HG03280 (cell line): ENCODE measurements around the gene TMX2.
"Not testable (repeated sequence)": the region's sequence is repeated elsewhere in the genome, so short reads cannot be mapped to it uniquely, and the experiment has no call there.

Experiments used
- ATAC-seq: cut with Tn5 transposase; IDR thresholded peaks from one replicate; pipeline ENCODE4 v1.9.1; 2021; ENCODE audit warnings: mild to moderate bottlenecking, moderate library complexity; ENCODE audit not compliant: unreplicated experiment

TMX2 gene

DNA sequence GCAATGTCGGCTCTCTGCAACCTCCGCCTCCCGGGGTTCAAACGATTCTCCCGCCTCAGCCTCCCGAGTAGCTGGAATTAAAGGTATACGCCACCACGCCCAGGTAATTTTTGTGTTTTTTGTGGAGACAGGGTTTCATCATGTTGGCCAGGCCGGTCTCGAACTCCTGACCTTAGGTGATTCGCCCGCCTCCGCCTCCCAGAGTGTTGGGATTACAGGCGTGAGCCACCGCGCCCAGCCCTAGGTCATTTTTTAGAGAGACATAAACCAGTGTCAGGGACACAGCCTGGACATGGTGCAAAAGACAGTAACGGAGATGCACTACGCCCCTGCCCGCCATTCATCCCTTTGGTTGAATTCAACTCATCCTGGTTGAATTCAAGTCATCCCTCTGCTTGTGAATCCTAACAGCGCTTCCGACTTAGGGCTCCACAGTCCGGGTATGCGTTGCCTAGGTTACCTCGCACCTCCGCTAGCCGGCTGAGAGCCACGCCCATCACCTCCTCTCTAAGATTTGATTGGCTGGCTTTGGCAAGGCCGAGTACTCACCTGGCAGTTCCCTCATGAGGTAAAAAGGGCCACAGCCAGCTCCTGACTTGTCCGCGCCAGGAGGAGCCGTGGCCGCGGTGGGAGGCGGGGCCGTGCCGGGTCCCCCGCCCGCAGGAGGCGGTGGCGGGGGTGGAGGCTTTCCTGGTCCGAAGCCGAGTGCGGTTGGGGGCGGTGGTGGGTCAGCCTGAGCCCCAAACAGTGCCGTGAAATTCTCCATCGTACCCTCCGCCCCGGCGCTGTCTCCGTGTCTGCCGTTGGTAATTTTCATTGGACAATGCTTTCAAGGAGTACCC is 758 bp upstream of the TMX2 start, which contains the start of gene MED19:
TSS of gene MED19 (minus strand) at position 802 of the 842 bp plus-strand sequence. CDS start at position 766, 36 bp downstream.
- peak; percentile 40 for ATAC-seq

DNA sequence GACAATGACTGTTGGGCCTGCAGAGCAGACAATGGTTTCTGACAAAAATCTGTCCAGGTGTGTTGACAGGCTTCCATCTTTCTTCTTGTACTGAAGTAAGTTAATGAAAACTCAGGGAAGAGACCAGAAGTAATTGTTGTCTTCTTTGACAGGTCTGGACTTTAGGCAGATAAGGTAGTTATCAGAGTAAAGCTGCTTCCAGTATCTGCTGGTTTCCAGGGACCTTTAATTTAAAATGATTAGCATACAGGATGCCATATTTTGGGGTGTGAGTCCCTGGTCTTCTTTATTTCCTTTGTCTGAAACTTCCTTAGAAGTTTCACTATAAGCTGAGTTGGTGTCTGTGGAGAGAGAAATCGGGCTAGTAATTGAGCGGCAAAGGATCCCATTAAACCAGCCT is 1.4 kb downstream of the TMX2 start:
- ATAC-seq = no peak

DNA sequence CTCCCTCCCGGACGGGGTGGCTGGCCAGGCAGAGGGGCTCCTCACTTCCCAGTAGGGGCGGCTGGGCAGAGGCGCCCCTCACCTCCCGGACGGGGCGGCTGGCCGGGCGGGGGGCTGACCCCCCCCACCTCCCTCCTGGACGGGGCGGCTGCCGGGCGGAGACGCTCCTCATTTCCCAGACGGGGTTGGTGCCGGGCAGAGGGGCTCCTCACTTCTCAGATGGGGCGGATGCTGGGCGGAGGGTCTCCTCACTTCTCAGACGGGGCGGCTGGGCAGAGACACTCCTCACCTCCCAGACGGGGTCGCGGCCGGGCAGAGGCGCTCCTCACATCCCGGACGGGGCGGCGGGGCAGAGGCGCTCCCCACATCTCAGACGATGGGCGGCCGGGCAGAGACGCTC is 4.3 kb downstream of the TMX2 start:
- not testable (repeated sequence) for ATAC-seq

DNA sequence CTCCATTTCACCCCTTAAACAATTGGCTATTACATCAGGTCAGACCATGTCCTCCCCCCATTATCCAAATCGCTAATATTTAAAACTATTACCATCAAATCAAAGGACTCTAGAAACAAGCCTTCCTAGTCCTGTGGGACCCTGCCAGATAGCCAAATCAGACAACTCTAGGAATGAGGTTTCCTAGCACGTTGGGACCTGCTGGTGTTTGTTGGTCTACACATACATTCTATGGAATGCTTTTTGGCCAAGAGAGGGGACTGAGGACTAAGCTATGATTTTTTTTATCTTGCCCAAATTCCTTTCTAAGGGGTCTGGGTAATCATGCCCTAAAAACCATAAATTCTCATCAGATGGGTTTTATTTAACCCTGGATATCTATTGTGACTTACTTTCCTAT is 14.8 kb downstream of the TMX2 start:
- ATAC-seq = no peak

DNA sequence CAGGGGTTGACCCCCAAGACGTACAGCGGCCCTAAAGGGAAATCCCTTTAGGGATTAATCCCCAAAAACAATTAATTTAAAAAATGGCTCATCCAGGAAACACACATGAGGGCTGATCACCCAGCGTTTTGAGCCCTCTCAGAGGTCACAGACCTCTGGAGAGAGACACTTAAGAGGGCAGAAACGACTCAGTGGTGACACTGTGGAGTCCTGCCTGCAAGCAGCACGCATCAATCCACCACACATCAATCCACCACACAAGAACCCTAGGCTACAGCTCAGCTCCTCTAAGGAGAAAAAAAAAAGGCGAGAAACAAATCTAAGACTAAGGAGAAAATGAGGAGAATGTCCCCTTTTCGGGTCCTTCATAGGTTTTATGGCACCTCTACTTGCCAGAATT is 16.4 kb downstream of the TMX2 start:
- no peak for ATAC-seq

DNA sequence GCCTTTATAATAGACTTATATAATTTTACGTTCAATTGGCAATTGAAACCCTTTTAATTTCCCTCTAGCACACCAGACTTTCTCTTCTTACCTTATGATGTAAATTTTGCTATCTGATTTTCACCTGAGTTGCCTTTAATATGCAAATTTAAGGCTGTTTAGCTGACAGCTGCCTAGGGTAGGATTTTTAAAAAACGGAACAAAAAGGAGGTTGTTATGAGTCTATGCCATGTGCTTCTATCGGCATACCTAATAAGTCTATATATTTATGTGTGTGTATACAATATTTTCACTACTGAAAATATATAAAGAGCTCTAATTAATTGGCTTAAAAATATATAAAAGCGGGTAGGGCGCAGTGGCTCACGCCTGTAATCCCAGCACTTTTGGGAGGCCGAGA is 17.1 kb downstream of the TMX2 start:
- ATAC-seq = no peak

DNA sequence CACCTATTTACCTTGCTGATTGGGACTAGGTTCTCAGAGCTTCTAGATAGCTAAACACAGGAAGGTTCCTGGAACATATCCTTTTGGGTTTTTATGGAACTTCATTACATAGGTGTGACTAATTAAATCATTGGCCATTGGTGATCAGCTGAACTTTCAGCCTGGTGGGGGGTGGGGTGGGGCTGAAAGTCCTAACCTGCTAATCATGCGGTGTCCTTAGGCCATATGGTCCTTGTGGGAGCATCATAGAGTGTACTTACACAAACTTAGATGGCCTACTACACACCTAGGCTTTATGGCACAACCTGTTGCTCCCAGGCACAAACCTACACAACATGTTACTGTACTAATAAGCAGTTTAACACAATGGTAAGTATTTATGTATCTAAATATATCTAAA is 20.3 kb downstream of the TMX2 start:
- no peak for ATAC-seq

DNA sequence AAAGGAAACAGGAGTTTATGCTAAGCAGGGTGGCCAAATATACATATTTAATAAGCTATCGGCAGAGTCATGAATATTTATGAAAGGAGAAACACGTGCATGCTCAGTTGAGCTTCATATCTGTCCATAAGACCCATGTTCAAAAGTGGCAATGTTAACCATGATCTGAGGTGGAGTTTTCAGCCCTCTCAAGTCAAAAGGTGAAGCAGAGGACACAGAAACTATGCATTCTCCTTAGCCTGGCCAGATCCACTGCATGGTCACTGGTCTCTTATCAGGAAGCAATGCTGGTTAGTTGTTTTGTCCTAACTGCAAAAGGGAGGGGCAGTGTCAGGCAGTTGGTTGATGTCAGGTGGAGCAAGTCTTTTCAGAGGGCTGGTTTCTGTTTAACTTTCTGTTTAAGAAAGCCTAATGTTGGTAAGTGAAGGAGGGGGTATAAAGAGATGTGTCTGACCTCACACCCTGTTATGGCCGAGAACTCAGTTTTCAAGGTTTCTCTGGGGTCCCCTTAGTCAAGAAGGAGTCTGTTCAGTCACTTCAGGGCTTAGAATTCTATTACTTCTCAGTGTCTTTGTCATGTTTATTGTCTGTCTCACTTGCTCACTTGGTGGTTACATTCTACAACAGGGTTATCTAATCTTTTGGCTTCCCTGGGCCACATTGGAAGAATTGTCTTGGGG is 23.4 kb downstream of the TMX2 start:
- peak; percentile 58 for ATAC-seq

DNA sequence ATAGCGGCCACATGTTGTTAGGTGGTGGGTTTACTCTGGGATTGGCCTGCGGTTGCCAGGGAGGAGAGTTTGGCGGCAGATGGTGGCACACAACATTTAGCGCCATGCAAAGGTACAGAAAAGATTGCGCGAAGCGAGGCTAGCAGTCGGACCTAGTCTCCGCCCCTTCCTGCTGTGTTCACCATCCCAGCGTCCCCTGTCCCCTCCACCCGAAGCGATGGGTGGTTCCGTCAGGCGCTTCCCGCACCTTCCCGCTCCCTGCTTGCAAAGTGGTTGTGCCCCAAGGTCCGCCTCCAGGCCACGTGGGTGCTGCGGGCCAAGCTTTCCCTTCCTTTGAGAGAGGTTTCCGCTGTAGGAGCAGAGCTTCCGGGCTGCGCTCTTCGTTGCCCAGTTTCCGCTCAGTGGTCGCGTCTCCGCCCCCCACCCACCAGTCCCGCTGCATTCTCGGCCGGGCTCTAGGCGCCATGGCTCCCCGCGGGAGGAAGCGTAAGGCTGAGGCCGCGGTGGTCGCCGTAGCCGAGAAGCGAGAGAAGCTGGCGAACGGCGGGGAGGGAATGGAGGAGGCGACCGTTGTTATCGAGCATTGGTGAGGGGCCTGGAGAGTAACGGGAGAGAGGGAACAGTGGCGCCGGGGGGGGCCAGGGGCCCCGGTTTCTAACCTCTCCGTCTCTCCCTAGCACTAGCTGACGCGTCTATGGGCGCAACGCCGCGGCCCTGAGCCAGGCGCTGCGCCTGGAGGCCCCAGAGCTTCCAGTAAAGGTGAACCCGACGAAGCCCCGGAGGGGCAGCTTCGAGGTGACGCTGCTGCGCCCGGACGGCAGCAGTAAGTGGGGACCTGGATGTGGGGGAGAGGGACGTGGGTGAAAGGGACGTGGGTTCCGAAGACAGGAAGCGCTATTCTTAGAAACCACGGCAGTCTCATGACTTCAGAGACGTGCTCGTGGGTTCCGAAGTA is 29.0 kb downstream of the TMX2 start, which contains the start of gene SELENOH:
TSS of gene SELENOH (plus strand) at position 360 of the 955 bp plus-strand sequence. CDS start at position 465, 105 bp downstream.
- peak; percentile 92 for ATAC-seq

DNA sequence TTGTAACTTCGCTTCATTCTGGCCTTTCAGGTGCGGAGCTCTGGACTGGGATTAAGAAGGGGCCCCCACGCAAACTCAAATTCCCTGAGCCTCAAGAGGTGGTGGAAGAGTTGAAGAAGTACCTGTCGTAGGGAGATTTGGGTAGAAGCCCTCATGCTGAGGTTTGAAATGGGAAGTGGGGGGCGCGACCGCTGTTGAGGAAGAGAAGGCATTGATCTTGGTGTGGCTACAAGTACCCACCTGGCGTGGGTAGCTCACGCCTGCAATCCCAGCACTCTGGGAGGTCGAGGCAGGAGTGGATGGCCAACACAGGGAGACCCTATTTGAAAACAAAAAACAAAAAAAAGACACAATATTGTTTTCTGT is 29.7 kb downstream of the TMX2 start:
- no peak for ATAC-seq

DNA sequence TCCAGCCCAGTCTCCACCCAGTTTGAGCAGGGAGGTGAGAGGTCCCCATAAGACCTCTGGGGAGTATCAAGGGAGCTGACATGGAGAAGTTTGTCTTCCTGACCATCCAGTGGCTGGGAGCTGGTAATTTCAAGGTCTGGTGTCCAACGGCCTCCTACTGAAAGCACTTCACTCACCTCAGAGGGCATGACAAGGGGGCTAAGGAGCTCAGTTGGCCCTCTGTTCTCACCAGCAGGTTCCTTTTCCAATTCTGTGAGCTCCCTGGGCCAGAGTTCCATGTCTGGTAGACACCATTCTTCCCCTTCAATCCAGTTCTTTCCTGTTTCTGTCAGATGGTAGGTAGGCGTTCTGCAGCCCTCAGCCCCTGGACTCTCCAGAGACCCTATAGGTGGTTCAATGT is 32.0 kb downstream of the TMX2 start:
- ATAC-seq = no peak

DNA sequence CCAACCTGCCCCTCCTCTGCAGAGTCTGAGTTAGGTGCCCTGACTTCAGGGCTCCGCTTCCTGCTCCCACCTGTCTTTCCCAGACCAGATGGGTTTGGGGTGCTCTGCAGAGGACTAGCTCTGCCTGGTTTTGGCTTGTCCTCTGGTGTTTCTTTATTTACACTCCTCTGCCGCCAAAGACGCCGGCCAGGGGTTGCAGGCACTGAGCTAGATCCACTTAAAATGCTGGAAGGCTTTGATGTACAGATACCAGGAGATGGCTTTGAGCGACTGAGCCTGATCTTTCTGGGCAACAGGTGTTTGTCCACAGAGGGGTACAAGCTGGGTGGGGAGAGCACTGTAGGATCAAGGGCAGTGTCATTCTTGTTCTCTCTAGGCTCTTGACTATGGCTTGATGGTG is 32.8 kb downstream of the TMX2 start:
- no peak for ATAC-seq

DNA sequence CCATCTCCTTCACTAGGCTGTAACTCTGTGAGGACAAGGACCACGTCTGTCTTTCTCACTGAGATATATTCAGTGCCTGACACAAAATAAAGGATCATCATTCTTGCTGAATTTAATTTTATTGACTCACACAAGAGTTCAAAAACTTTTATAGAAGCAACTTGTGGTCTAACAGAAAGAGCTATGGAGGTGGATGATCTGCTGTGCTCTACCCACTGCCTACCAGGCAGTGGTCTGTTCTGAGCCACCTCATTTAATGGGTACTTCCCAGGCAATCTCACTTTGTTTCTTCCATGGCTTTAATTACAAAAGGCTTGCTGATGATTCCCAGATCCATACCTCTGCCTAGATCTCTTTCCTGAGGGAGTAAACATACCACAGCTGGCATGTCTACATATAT is 34.5 kb downstream of the TMX2 start:
- no peak for ATAC-seq

DNA sequence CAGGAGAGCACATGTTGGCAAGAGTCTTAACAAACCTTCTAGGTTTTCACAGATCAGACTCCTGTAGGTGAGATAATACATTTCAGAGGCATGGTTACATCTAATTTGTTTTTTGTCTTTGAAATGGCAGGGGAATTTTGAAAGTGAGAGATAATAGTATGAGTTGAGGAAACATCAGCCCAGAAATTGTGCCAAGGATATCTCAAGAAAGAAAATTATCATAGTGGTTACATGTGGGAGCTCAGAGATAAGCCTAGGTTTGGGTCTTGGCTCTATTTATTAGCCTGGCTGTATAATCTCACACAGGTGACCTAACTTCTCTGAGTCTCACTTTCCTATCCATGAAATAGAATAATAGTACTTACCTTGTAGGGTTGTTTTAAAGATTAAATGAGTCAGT is 38.8 kb downstream of the TMX2 start:
- no peak for ATAC-seq

DNA sequence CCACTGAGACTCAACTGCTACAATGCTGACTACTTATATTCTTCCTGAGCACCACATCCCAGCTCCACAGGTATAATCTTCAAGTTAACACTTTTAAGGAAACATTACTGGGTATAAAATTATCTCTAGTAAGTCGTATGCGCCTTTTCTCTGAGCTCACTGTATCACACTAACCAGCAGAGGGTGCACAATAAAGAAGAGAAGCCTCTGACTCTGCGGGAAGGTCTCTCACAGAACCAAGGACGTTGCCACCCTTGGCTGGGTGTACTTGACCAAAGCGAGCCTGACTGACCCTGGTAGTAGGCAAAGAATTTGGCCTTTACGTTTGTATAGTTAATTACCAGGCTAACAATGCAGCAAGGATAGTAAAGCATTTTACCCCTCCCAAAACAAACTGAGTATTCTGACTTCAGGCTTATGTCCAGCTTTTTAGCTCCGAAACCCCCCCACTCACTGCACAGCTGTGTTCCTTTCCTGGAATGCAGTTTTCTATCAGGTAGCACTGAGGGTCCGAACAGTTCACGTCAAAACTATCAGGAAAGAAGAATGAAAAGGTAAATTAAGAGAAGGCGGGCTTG is 39.4 kb downstream of the TMX2 start, which contains the start of gene BTBD18:
TSS of gene BTBD18 (minus strand) at position 144 of the 578 bp plus-strand sequence. CDS start 631 bp downstream, outside the sequence.
- no peak for ATAC-seq

DNA sequence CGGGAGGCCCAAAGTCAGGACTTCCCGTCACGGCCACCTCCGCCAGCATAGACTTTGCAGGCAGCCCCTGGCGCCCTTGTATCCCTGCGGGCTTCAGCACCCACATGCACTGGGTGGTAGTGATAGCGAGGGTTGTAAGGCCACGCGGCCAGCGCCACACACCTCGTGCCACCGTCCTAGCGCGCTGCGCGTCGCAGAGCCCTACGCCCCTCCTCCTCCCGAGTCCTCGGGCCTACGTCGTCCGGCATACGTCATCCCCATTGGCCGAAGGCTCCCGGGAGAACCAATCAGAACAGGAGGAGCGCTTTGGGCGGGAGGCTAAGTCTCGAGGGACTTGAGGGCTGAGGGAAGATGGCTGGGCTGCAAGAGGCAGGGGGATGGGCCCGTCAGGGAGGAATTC is 40.6 kb downstream of the TMX2 start:
- no peak for ATAC-seq

DNA sequence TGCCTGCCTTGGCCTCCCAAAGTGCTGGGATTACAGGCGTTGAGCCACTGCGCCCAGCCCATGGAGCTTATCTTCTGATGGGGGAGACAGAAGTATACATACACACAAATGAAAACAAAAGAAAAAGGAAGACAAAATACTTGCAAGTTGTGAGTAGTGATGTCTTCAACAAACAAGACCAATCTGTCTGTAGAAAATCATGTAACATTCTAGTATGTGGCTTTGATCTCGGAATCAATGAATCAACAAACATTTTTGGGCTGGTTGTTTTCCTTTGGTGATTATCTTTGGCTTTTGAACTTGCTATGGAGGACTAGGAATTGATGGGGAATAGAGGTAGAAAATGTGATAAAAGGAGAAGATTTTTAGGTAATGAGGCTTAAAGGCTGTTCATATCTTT is 45.8 kb downstream of the TMX2 start:
- ATAC-seq = no peak

DNA sequence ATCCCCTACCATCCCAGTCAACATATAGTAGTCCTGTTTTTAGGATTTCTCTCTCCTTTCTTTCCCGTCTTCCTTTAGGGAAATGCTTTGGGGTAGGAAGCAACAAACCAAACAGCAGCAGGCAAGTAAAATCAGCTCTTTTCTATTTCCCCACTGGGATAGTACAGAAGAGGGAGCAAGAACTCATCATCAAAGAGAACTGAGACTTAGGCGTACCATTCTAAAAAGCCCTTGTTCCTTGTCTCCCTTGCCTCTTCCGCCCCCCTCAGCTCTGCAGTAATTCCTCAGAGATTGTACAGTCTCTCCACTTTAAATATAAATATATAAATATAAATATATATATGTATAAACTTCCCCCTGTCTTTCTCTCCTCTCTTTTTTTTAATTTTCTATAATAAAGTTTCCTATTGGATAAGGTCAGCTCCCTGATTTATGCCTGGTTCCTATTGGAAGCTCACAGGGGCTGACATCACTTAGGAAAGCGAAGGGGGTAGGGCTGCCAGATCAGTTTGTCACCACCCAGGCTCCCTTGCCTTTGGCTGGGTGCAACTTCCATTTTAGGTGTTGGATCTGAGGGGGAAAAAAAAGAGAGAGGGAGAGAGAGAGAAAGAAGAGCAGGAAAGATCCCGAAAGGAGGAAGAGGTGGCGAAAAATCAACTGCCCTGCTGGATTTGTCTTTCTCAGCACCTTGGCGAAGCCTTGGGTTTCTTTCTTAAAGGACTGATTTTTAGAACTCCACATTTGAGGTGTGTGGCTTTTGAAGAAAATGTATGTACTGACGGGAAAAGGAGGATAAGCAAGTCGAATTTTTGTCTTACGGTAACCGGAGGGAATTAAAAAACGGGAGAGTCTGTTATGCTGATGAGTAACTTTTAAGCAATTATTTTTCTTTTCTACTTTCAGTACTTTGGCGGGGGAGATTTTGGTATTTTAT is 49.2 kb downstream of the TMX2 start, which contains the start of gene CTNND1:
TSS of gene CTNND1 (plus strand) at position 502 of the 934 bp plus-strand sequence. CDS start 29,677 bp downstream, outside the sequence.
- peak; percentile 65 for ATAC-seq

DNA sequence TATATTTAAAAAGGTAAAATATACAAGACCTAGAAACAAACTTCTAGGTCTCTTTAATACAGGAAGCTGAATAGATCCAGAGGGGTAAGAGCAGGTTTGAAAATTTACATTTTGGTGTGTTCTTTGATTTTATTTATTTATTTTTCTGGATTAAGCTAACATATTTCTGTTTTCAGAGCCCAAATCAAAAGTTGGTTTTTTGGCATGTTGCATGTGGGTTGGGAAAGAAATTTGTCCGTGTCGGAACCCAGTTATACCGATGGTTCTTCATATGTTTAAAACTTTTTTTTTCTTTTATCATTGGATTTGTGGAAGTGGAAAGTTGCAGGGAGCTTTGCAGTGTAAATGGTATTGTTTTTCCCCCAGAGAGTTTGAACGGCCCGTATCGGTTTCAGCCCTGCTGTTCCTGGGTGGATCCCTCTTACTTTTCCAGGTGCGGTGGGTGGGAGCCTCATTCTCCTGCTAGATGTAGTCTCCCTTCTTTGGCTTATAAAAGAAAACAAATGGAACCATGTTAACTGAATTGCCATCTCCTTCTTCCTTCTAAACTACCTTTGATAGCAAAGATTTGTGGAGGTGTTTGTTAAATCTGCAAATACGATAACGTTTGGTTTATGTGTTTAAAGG is 50.0 kb downstream of the TMX2 start:
- ATAC-seq = no peak
